HEK293T (cell line): Measurements from ENCODE around the gene MED27.

Experiments
- CTCF ChIA-PET: fragments of 350-600 bp; formaldehyde crosslinking; extraction: SDS; loops from one replicate; lab custom pipeline; 2021; ENCODE audit warnings: antibody characterized with exemption, inconsistent platforms; lab: Yijun Ruan, JAX
- POLR2A ChIA-PET: fragments of 350-600 bp; formaldehyde crosslinking; extraction: SDS; loops from one replicate; lab custom pipeline; 2020; ENCODE audit warnings: antibody characterized with exemption, inconsistent platforms; lab: Yijun Ruan, JAX
- DNase-seq: peaks from one replicate; pipeline ENCODE4 v3.0.0; 2012; ENCODE audit warnings: mixed read lengths; ENCODE audit errors: extremely low spot score
- ARNT ChIP-seq: fragments of 450-650 bp; IDR thresholded peaks from 2 replicates; pipeline ENCODE4 v1.6.1; 2017; ENCODE audit warnings: mild to moderate bottlenecking
- BHLHE40 ChIP-seq: fragments of 450-650 bp; IDR thresholded peaks from 2 replicates; pipeline ENCODE4 v1.6.1; 2016; ENCODE audit warnings: mild to moderate bottlenecking, moderate library complexity, borderline replicate concordance
- CTBP1 ChIP-seq: fragments of 450-650 bp; IDR thresholded peaks from 2 replicates; pipeline ENCODE4 v1.6.1; 2016; ENCODE audit warnings: borderline replicate concordance
- ELF4 ChIP-seq: fragments of 450-650 bp; IDR thresholded peaks from 2 replicates; pipeline ENCODE4 v1.6.1; 2017; ENCODE audit warnings: antibody characterized with exemption
- FOXA1 ChIP-seq: fragments of 450-650 bp; IDR thresholded peaks from 2 replicates; pipeline ENCODE4 v1.6.1; 2016; ENCODE audit warnings: mild to moderate bottlenecking
- FOXK2 ChIP-seq: fragments of 450-650 bp; IDR thresholded peaks from 2 replicates; pipeline ENCODE4 v1.6.1; 2016; ENCODE audit warnings: mild to moderate bottlenecking
- FOXM1 ChIP-seq: fragments of 450-650 bp; IDR thresholded peaks from 2 replicates; pipeline ENCODE4 v1.6.1; 2017; ENCODE audit warnings: mild to moderate bottlenecking, borderline replicate concordance
- HDGF ChIP-seq: fragments of 450-650 bp; IDR thresholded peaks from 2 replicates; pipeline ENCODE4 v1.6.1; 2017; ENCODE audit warnings: antibody characterized with exemption, borderline replicate concordance
- L3MBTL2 ChIP-seq: fragments of 450-650 bp; conservative IDR thresholded peaks from 2 replicates; pipeline ENCODE4 v1.6.1; 2016; ENCODE audit warnings: mild to moderate bottlenecking
- LEF1 ChIP-seq: fragments of 450-650 bp; IDR thresholded peaks from 2 replicates; pipeline ENCODE4 v1.6.1; 2017; ENCODE audit warnings: mild to moderate bottlenecking, borderline replicate concordance
- NFRKB ChIP-seq: fragments of 450-650 bp; IDR thresholded peaks from 2 replicates; pipeline ENCODE4 v1.6.1; 2016; ENCODE audit warnings: mild to moderate bottlenecking, moderate library complexity
- PKNOX1 ChIP-seq: fragments of 450-650 bp; IDR thresholded peaks from 2 replicates; pipeline ENCODE4 v1.6.1; 2016
- SP1 ChIP-seq: fragments of 450-650 bp; IDR thresholded peaks from 2 replicates; pipeline ENCODE4 v1.6.1; 2017
- SUZ12 ChIP-seq: fragments of 450-650 bp; IDR thresholded peaks from 2 replicates; pipeline ENCODE4 v1.6.1; 2016; ENCODE audit warnings: mild to moderate bottlenecking
- TARDBP ChIP-seq: fragments of 450-650 bp; IDR thresholded peaks from 2 replicates; pipeline ENCODE4 v1.6.1; 2016
- ZNF384 ChIP-seq: fragments of 450-650 bp; IDR thresholded peaks from 2 replicates; pipeline ENCODE4 v1.6.1; 2016

The MED27 gene

DNA sequence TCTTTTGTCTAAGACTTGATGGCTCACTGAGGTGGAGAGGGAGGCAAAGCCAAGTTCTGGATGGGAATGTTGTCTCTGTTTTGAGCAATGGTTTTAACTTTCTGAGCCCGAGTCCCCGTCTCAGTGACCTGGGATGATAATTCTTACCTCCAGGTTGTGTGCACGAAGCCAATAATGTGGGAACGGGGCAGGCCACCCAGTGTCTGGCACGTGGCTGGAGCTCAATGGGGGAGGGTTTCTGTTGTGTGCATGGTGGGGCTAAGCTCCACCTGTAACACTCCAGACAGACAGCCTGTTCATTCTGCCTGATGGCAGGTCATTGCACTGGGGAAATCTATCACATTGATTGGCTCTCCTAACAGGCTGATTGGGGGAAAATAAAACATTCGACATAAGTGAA lies 45.1 kb upstream of the MED27 start:
- no peak for TF ChIP-seq SUZ12
- no peak for TF ChIP-seq HDGF
- TF ChIP-seq BHLHE40, result no peak
- no peak for TF ChIP-seq FOXK2
- no peak for TF ChIP-seq NFRKB
- no peak for TF ChIP-seq FOXM1
- no peak for TF ChIP-seq ELF4
- TF ChIP-seq SP1, result no peak
- DNase-seq, result no peak
- CTCF ChIA-PET, result no interaction called here
- POLR2A ChIA-PET, result no interaction called here

- no peak for DNase-seq
- CTCF ChIA-PET, result no interaction called here
- no peak for TF ChIP-seq FOXM1
- no peak for TF ChIP-seq SP1
- no peak for TF ChIP-seq HDGF
- no peak for TF ChIP-seq L3MBTL2
- no peak for TF ChIP-seq ARNT
- TF ChIP-seq PKNOX1, result no peak
- no peak for TF ChIP-seq ZNF384
- TF ChIP-seq FOXK2, result no peak
- TF ChIP-seq TARDBP, result no peak
- TF ChIP-seq FOXA1, result no peak
- TF ChIP-seq NFRKB, result no peak
- no peak for TF ChIP-seq ELF4
- no peak for TF ChIP-seq SUZ12
- no peak for TF ChIP-seq CTBP1
- TF ChIP-seq LEF1, result no peak
- TF ChIP-seq BHLHE40, result no peak
- POLR2A ChIA-PET, result no interaction called here
Observed at GRCh38 chr9:132121021-132121420, 41.4 kb upstream of the MED27 start.

- CTCF ChIA-PET, result no interaction called here
- no peak for DNase-seq
- POLR2A ChIA-PET, result no interaction called here
- TF ChIP-seq FOXK2 (no peak), BHLHE40 (no peak), ARNT (no peak), SUZ12 (no peak), CTBP1 (no peak), FOXM1 (no peak), NFRKB (no peak)
Observed at GRCh38 chr9:132117694-132118093, 38.0 kb upstream of the MED27 start.

- POLR2A ChIA-PET, result no interaction called here
- CTCF ChIA-PET, result no interaction called here
- no peak for TF ChIP-seq FOXM1
- no peak for TF ChIP-seq LEF1
- TF ChIP-seq ELF4, result no peak
- TF ChIP-seq PKNOX1, result no peak
- no peak for TF ChIP-seq NFRKB
- no peak for TF ChIP-seq FOXA1
- TF ChIP-seq SUZ12, result no peak
- TF ChIP-seq ARNT, result no peak
- TF ChIP-seq FOXK2, result no peak
- no peak for TF ChIP-seq TARDBP
- TF ChIP-seq ZNF384, result no peak
- DNase-seq, result no peak
Observed at GRCh38 chr9:132116583-132116982, 36.9 kb upstream of the MED27 start.

GRCh38 chr9:132114102-132114707 lies 34.5 kb upstream of the MED27 start:
- TF ChIP-seq BHLHE40 (no peak), FOXK2 (no peak), ARNT (no peak)
- peak; percentile 81 for DNase-seq
- ChIA-PET POLR2A (no interaction called here), CTCF (interaction anchor here (0.6 kb wide), 1 partner anchor 274 kb away, joined by 3 read pairs; no protein-coding TSS in a partner anchor)

DNA sequence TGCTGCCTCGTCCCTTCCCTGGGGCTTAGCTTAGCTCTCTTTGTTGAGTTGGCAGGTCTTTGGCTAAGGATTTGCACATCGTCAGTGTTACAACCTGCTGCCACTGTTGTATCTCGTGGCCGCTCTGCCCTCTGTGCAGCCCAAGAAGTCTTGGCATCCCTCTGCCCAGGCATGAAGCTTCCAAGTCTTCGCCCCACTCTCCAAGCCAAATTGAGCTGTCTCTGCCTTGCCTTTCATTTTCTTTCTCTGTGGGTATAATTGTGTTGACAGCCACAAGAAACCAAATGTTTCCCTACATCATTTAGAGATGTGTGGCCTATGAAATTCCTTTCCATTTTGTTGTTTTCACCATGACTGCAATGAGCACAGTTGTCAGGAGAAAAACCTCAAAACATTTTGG lies 29.6 kb upstream of the MED27 start:
- TF ChIP-seq ELF4 (no peak), ZNF384 (no peak), PKNOX1 (no peak), BHLHE40 (no peak), FOXM1 (no peak)
- POLR2A ChIA-PET, result no interaction called here
- CTCF ChIA-PET, result interaction anchor here (1.4 kb wide), 1 partner anchor 127 kb away, joined by 4 read pairs; no protein-coding TSS in a partner anchor
- DNase-seq, result no peak

DNA sequence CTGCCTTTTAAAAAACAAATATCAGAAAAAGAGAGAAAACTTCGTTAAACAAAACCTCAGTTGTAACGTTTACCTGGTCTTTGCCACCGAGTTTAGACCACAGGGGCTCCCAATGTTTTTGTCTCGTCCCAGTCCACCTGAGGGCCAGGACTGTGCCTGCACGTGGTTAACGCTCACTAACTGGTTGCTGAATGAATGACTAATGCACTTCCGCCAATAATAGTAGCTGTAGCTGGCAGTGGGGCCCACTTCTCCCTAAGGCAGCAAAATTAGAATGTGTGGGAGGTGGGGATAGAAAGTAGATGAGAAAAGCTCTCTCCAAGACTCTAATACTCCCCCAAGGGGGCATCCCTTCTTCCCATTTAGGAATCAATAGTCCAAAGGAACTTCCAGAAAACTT lies 29.1 kb upstream of the MED27 start:
- POLR2A ChIA-PET, result no interaction called here
- no peak for DNase-seq
- CTCF ChIA-PET, result interaction anchor here (1.4 kb wide), 1 partner anchor 128 kb away, joined by 4 read pairs; no protein-coding TSS in a partner anchor
- TF ChIP-seq HDGF, result no peak
- TF ChIP-seq BHLHE40, result no peak
- TF ChIP-seq CTBP1, result no peak
- no peak; the same call in 1 of the 2 replicates for TF ChIP-seq L3MBTL2
- no peak for TF ChIP-seq LEF1
- TF ChIP-seq SP1, result no peak
- no peak for TF ChIP-seq SUZ12
- TF ChIP-seq ELF4, result no peak
- no peak for TF ChIP-seq NFRKB
- TF ChIP-seq FOXK2, result no peak
- TF ChIP-seq FOXM1, result no peak
- no peak for TF ChIP-seq FOXA1
- no peak for TF ChIP-seq PKNOX1
- TF ChIP-seq ZNF384, result no peak
- no peak for TF ChIP-seq TARDBP
- TF ChIP-seq ARNT, result no peak
